NCI-H2227 (cell line): Measurements from ENCODE around the gene SOX12.
"Not testable (repeated sequence)": the region's sequence is repeated elsewhere in the genome, so short reads cannot be mapped to it uniquely, and the experiment has no call there.

Experiments
- DNase-seq: peaks from one replicate; lab custom pipeline; 2025; ENCODE audit not compliant: unreplicated experiment; lab: John Stamatoyannopoulos, UW

SOX12 gene

DNA sequence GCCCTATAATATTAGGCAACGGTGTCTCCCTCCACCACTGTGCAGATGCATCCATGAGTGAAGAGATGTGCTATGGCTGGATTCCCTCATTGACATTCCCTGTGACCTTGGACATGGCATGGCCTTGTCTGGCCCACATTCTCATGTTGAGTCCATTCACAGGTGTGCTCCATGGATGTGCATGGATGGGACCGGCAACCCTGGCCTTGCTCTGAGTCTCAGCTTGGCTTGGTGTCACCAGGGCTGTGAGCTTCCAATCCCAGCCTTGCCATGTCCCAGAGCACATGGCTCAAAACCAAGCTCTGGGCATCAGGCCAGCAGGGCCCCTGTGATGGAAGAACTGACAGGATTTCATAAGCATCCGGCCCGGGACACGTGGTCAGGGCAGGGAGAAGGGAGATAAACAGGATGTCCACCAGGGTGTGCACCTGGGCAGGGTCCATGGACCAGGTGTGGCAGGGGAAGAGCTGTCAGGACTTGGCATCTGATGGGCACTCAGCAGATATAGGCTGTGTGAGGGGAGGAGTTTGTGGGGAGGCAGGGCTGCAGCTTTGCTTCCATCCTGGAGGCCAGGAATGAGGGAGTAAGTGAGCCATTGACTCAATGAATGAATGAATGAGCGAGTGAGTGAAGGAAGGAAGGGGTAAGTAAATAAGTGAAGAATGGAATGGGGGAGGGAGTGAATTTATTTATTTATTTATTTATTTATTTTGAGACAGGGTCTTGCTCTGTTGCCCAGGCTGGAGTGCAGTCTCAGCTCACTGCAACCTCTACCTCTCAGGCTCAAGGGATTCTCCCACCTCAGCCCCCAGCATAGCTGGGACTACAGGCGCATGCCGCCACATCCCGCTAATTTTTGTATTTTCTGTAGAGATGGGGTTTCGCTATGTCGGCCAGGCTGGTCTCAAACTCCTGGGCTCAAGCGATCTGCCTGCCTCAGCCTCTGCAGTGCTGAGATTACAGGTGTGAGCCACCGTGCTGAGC, 37.2 kb downstream of the SOX12 start:
- DNase-seq: no peak

- no peak for DNase-seq
These were observed 38.1 kb downstream of the SOX12 start for GRCh38 chr20:363319-364078.

DNA sequence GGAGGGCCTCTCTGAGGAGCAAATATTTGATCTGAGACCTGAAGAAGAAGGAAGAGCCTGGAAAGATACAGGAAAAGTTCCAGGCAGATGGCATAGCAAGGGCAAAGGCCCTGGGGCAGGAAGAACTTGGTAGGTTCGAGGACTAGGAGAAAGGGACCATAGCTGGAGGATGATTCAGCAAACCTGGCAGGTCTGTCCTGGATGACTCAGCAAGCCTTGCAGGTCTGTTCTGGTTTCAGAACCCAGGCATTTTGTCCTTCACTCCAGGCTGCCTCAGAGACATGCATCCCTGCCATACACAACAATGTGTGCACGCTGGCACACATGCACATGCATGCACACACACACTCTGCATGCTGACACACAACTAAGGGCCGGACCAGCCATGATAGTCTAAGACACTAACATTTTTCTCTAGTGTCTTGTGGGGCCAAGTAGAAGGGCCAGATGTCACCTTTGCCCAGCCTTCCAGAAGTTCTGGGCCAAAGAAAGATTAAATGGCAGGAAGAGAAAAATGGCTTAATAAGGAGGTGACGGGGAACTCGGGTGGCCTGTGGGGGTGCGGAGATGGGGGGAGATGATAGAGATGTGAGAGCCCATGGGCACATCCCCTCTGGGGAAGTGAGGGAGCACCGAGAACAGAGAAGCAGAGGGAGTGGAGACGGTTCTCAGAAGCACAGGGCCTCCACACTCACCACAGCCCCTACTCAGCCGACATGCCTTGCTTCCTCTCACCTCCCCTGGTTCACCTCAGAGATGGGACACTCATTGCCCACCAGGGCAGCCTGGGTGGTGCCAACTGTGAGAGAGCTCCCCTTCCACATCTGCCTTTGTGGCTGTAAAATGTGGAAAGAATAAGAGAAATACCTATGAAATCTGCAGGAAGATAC, 39.8 kb downstream of the SOX12 start:
- no peak for DNase-seq

- DNase-seq: no peak
These were observed 40.8 kb downstream of the SOX12 start for GRCh38 chr20:366041-366718.

- DNase-seq: no peak
These were observed 41.5 kb downstream of the SOX12 start for GRCh38 chr20:366719-367485.

DNA sequence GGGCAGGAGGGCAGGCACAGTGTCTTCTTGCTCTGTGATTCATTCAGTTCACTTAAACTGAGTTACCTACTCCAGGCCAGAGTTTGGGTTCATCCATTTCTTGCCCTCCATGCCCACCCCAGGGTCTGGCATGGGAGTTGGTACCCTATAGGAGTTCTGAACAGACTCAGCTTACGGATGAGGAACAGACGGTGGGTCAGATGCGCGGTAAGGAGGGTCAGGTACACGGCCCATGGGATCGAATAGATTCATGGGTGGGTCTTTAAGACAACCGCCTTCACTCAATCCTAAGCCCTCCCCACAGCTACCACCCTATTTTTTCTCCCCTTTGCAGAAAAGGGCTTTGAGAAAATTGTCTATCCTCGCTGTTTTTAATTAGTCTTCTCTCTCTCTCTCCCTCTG, 42.1 kb downstream of the SOX12 start:
- no peak for DNase-seq

GRCh38 chr20:368915-369314, 43.6 kb downstream of the SOX12 start:
- no peak for DNase-seq

GRCh38 chr20:370151-370600, 44.8 kb downstream of the SOX12 start:
- DNase-seq: no peak

GRCh38 chr20:370977-371754, 45.8 kb downstream of the SOX12 start:
- DNase-seq: no peak

- no peak for DNase-seq
These were observed 46.6 kb downstream of the SOX12 start for GRCh38 chr20:371755-372542.

GRCh38 chr20:372543-373082, 47.3 kb downstream of the SOX12 start:
- DNase-seq: not testable (repeated sequence)

- no peak for DNase-seq
These were observed 48.0 kb downstream of the SOX12 start for GRCh38 chr20:373171-373890.

DNA sequence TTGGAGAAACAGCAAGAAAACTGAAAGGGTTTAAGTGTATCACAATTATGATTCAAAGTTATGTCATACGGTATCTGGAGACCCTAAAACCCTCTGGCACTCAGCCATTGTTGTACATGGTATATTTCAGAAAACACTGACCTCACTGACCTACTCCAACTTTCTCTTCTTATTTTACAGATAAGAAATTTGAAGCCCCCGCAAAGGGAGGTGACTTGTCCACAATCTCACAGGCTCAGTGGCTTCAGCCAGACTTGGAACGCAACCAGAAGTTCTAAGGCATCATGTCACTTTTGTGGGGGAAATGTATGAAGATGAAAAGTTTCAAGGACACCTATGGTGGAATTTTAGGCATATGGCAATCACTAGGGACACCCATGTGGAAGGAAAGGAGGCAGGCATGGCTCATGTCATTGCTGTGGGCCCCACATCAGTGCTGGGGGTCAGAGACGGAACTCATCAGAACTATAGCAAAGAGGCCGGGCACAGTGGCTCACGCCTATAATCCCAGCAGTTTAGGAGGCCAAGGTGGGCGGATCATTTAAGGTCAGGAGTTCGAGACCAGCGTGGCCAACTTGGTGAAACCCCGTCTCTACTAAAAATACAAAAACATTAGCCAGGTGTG, 50.0 kb downstream of the SOX12 start:
- DNase-seq: no peak

DNA sequence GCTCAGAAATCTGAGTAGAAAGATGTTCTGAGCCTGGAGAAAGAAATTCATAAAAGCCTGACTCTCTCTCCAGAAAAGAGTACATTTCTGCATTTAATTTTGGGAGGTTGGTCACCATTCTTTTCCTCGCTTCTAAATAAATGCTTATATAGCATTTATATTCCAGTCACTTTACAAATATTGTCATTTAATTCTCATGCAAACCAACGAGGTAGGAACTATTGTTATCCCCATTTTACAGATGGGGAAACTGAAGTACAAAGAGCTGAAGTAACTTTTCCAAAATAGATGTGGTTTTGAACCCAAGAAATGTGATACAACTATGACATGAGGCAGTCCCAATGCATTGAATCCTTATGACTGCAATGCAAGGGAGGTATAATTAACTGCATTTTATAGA, 50.7 kb downstream of the SOX12 start:
- no peak for DNase-seq

GRCh38 chr20:376750-377149, 51.4 kb downstream of the SOX12 start:
- no peak for DNase-seq

DNA sequence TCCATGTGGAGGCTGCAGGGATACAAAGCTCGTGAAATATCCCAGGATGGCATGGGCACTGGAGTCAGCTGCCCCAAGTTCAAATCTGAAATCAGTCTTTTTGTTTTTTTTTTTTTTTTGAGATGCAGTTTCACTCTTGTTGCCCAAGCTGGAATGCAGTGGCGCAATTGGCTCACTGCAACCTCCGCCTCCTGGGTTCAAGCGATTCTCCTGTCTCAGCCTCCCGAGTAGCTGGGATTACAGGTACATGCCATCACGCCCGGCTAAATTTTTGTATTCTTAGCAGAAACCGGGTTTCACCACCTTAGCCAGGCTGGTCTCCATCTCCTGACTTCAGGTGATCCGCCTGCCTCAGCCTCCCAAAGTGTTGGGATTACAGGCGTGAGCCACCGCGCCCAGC, 52.2 kb downstream of the SOX12 start:
- DNase-seq: not testable (repeated sequence)

- DNase-seq: no peak
These were observed 53.6 kb downstream of the SOX12 start for GRCh38 chr20:378961-379336.
